ENCODE data around the gene SP2. TPM values are rescaled to one million over a fixed set of nuclear protein-coding genes. Genes with fewer than 3 reads are reported as not detected.

SP2 gene
- total RNA-seq, 1 donor from 2014 or later = 11.3 TPM

DNA sequence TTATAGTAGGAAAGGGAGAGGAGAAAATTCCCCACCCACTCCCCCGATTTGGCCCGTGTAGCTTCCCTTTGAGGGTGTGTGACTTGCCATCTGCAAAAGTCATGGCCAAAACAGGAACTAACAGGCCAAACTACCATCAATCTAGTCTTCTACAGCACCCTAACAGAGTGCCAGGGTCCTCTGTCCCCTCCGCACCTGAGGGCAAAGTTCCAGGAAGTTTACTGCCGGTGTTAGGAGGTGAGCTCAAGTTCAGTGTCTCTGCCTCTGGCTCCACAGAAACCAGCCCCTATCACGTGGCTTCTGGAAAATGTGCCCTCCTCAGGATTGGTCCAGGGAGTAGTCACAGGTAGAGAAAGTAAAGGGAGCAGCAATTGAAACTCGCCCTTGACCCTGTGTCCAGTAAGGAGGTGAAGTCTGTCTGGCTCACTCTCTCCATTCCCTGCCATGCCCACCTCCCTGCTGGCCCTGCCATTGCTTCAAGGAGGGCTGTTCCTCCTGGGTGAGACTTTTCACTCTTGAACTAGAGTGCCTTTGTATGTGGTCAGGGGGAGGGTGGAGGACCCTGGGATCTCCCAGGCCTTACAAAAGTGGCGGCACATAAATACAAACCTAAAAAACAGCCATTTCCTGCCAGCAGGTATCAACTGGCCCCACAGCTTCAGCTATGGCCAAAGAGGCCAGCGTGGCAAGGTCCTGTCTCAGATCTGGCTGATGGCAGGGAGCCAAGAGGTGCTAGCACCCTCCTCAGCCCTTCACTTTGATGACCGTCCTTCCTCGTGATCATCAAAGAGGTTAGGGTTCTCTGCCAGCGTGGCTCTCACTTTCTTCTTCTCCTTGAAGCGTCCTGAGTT, 56.4 kb downstream of the SP2 start:
- intact Hi-C loops (cut with DNase I) = no loop called here
- Histone ChIP-seq H3K4me1 (peaks cover 27% of the 10 kb centered on the region), H3K9me3 (no peaks in the 10 kb centered on the region), H3K36me3 (no peaks in the 10 kb centered on the region), H3K27ac (no peak overlapping the region), H3K27me3 (no peaks in the 10 kb centered on the region), H3K4me3 (no peak overlapping the region)
- TF ChIP-seq POLR2AphosphoS5 (IDR thresholded peaks at IDR 0.05; ENCODE audit: insufficient read depth in 1 of 2, low read depth in 1 of 2) (no peak), POLR2A (IDR thresholded peaks at IDR 0.05) (no peak)
- TF ChIP-seq, protein P1, sequence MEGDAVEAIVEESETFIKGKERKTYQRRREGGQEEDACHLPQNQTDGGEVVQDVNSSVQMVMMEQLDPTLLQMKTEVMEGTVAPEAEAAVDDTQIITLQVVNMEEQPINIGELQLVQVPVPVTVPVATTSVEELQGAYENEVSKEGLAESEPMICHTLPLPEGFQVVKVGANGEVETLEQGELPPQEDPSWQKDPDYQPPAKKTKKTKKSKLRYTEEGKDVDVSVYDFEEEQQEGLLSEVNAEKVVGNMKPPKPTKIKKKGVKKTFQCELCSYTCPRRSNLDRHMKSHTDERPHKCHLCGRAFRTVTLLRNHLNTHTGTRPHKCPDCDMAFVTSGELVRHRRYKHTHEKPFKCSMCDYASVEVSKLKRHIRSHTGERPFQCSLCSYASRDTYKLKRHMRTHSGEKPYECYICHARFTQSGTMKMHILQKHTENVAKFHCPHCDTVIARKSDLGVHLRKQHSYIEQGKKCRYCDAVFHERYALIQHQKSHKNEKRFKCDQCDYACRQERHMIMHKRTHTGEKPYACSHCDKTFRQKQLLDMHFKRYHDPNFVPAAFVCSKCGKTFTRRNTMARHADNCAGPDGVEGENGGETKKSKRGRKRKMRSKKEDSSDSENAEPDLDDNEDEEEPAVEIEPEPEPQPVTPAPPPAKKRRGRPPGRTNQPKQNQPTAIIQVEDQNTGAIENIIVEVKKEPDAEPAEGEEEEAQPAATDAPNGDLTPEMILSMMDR (IDR thresholded peaks at IDR 0.05) = no peak
- DNase-seq (ENCODE audit: extremely low spot score in 2 of 2) = no peak

DNA sequence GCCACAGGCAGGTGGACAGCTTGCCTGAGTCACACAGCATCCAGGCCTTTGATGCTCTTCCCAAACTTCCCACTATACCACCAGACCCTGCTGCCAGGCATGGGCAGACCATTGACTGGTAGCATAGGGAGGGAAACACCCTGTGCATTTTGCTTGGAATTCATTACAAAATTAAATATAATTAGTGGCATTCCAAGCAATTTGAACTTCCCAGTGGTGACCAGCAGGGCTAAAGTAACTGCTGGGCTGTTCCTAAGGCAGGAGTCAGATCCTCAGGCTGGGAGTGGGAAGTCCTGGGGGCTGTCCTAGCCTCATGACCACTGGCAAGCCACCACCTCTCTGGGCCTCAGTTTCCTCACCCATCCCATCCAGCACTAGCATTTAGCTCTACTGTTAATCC, 57.9 kb downstream of the SP2 start:
- no peak overlapping the region for H3K27ac ChIP-seq
- peaks cover 24% of the 10 kb centered on the region for H3K4me1 ChIP-seq
- H3K4me3 ChIP-seq = no peak overlapping the region
- no peak for DNase-seq (ENCODE audit: extremely low spot score in 2 of 2)
- no peaks in the 10 kb centered on the region for H3K36me3 ChIP-seq
- no peaks in the 10 kb centered on the region for H3K9me3 ChIP-seq
- no peaks in the 10 kb centered on the region for H3K27me3 ChIP-seq
- intact Hi-C loops (cut with DNase I) = no loop called here
- no peak for TF ChIP-seq POLR2A (IDR thresholded peaks at IDR 0.05)
- TF ChIP-seq, protein P1 (IDR thresholded peaks at IDR 0.05) = no peak
- no peak for TF ChIP-seq POLR2AphosphoS5 (IDR thresholded peaks at IDR 0.05; ENCODE audit: insufficient read depth in 1 of 2, low read depth in 1 of 2)

DNA sequence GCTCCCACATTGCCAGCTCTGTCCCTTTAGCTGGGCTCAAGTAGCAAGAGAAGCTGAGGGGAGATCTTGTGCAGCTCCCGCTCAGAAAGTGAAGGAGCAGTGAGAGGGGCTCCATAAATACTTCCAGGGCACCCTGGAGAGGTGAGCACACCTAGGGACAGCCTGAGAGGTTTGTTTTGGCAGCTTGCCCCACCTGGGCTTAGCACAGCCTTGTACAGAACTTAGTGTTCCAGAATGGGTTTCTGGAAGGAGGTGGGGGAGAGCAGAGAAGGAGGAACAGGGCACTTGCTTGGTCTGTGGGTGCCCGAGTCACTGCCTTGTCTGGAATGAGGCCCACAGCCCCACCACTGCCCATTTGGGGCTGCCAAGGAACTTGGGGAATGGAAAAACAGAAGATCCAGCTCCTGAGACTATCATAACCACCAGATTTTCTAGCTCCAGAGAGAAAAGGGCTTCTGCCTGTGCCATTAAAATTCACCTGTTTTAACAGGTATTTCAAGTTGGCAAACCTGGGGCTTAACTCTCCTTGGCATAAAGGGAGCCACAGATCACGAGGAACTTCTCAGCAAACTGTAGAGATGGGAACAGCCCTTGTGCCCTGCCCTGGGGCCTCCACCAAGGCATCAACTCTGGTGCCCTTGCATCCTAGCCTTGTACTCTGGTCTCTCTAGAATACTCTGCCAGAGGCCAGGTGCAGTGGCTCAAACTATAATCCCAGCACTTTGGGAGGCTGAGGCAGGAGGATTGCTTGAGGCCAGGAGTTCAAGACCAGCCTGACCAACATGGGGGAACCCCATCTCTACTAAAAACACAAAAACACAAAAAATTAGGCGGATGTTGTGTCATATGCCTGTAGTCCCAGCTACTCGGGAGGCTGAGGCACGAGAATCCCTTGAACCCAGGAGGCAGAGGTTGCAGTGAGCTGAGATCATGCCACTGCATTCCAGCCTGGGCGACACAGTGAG, 59.7 kb downstream of the SP2 start:
- TF ChIP-seq POLR2A (IDR thresholded peaks at IDR 0.05) (no peak), POLR2AphosphoS5 (IDR thresholded peaks at IDR 0.05; ENCODE audit: insufficient read depth in 1 of 2, low read depth in 1 of 2) (no peak)
- TF ChIP-seq, protein P1 (IDR thresholded peaks at IDR 0.05) = no peak
- Histone ChIP-seq H3K27me3 (no peaks in the 10 kb centered on the region), H3K4me1 (peaks cover 12% of the 10 kb centered on the region), H3K36me3 (no peaks in the 10 kb centered on the region), H3K9me3 (no peaks in the 10 kb centered on the region), H3K4me3 (no peak overlapping the region), H3K27ac (no peak overlapping the region)
- no peak for DNase-seq (ENCODE audit: extremely low spot score in 2 of 2)
- intact Hi-C loops (cut with DNase I) = no loop called here

DNA sequence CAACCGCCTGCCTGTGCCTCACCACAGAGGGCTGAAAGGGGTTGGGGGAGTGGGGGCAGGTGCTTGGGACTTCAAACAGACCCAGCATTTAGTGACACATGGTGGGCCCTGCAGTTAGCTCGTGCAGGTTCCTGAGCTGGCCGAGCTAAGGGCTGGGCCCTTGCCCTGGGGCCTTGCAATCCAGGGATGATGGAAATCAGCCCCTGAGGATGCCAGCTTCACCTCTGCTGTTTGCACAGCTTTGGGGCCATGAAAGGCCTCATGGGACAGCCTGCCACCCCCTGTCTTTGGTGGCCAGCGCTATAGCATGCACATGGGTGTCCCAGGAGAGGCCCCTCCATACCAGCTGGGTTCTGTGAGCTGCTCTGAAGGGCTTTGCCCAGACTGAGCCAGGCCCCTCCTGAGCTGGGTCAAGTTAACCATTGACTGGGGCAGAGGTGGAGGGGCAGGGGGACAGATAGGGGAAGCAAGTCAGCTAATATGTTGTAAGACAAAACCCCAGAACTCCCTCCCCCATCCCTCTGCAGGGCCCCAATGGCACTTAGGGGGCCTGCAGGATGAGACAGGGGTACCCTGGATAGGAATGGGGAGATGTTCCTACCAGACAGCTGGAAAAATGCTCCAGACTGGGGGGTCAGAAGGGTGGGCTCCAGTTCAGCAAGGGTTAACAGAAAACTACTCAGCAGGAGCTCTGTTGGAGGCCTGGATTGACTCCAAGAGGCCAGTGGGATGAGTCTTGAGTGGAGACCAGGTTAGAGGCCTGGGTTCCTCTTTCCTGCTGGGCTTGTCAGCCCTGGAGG, 61.0 kb downstream of the SP2 start:
- H3K9me3 ChIP-seq = no peaks in the 10 kb centered on the region
- TF ChIP-seq POLR2A (IDR thresholded peaks at IDR 0.05) (no peak), POLR2AphosphoS5 (IDR thresholded peaks at IDR 0.05; ENCODE audit: insufficient read depth in 1 of 2, low read depth in 1 of 2) (no peak)
- TF ChIP-seq, protein P1 (IDR thresholded peaks at IDR 0.05) = no peak
- H3K27ac ChIP-seq = no peak overlapping the region
- no peaks in the 10 kb centered on the region for H3K36me3 ChIP-seq
- peaks cover 12% of the 10 kb centered on the region for H3K4me1 ChIP-seq
- intact Hi-C loops (cut with DNase I) = no loop called here
- no peak overlapping the region for H3K4me3 ChIP-seq
- H3K27me3 ChIP-seq = no peaks in the 10 kb centered on the region
- no peak for DNase-seq (ENCODE audit: extremely low spot score in 2 of 2)
